ENCODE results near the gene PER2.
"Not testable (repeated sequence)": the region's sequence is repeated elsewhere in the genome, so short reads cannot be mapped to it uniquely, and the experiment has no call there.

Gene PER2, protein sequence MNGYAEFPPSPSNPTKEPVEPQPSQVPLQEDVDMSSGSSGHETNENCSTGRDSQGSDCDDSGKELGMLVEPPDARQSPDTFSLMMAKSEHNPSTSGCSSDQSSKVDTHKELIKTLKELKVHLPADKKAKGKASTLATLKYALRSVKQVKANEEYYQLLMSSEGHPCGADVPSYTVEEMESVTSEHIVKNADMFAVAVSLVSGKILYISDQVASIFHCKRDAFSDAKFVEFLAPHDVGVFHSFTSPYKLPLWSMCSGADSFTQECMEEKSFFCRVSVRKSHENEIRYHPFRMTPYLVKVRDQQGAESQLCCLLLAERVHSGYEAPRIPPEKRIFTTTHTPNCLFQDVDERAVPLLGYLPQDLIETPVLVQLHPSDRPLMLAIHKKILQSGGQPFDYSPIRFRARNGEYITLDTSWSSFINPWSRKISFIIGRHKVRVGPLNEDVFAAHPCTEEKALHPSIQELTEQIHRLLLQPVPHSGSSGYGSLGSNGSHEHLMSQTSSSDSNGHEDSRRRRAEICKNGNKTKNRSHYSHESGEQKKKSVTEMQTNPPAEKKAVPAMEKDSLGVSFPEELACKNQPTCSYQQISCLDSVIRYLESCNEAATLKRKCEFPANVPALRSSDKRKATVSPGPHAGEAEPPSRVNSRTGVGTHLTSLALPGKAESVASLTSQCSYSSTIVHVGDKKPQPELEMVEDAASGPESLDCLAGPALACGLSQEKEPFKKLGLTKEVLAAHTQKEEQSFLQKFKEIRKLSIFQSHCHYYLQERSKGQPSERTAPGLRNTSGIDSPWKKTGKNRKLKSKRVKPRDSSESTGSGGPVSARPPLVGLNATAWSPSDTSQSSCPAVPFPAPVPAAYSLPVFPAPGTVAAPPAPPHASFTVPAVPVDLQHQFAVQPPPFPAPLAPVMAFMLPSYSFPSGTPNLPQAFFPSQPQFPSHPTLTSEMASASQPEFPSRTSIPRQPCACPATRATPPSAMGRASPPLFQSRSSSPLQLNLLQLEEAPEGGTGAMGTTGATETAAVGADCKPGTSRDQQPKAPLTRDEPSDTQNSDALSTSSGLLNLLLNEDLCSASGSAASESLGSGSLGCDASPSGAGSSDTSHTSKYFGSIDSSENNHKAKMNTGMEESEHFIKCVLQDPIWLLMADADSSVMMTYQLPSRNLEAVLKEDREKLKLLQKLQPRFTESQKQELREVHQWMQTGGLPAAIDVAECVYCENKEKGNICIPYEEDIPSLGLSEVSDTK (N-terminal part only)
- 12.4 to 15.8 reads per million in 2 donors for total RNA-seq

DNA sequence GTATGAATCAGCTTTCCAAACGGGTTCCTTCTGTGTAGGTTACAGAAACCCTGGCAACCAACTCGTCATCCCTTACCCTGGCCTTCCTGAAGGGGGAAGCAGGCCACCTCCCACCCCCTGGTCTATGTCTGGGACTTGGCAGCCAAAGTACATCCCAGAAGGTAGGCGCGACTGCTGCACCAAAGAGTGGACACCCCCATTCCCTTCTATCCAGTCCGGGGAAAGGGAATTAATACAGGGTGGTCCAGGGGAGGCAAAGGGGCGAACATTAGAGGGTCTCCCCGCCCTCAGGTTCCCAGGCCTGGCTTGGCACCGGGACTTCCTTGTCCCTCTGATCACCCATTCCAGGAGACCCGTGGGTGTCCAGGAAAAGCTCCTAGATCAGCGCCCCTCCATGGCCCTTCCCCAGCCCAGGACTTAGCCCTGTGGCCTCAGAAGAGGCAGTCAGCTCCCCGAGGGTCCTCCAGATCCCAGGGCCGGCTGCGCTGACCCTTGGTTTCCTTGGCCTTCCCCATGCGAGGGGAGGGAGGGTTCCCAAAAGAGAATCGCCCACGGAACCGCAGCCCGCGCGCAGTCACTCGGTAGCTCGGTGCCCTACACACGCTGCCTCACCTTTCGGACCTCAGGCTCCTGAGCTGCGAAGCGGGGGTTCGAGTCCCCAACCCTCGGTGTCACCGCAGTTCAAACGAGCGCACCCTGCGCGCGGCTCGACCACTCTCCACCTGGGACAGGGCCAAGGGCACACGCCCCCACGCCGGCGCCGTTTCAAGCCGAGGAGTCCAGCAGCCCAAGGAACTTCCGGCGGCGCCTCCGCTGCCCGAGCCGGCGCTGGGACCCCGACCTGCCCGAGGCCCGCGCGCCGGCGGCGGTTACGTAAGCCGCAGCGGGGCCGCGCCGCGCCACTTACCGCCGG is at the start of gene PER2:
Gene PER2, minus strand, starts transcription at position 874 of the 913 bp plus-strand sequence. CDS start 10,674 bp downstream, outside the sequence.
- DNase-seq: no peak

- no peak for DNase-seq
These were observed 49.4 kb upstream of the PER2 start for GRCh38 chr2:238337846-238338245.

- DNase-seq: no peak
These were observed 48.5 kb upstream of the PER2 start for GRCh38 chr2:238336793-238337444.

- DNase-seq: no peak
These were observed 47.7 kb upstream of the PER2 start for GRCh38 chr2:238336151-238336550.

- not testable (repeated sequence) for DNase-seq
These were observed 47.2 kb upstream of the PER2 start for GRCh38 chr2:238335591-238335990.

- no peak for DNase-seq
These were observed 46.5 kb upstream of the PER2 start for GRCh38 chr2:238334885-238335284.

DNA sequence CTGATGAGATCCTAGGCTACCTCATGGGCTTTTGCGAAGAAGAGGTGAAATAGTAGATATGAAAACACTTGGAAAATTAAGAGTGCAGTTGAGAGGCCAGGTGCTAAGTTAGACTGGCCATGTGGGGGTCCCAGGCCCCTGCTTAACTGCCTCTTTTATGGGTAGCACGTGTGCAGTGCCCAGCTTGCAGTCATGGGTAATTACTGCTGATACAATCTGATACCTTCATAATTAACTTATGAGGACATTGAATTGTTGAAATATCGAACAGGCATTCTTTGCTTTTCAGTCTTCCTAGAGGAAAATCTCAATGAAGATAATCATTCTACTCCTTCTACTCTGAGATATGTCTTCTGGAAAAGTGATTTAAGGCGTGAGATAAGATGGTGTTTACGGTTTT is 43.5 kb upstream of the PER2 start:
- DNase-seq: no peak

GRCh38 chr2:238330391-238330790 is 42.0 kb upstream of the PER2 start:
- no peak for DNase-seq

DNA sequence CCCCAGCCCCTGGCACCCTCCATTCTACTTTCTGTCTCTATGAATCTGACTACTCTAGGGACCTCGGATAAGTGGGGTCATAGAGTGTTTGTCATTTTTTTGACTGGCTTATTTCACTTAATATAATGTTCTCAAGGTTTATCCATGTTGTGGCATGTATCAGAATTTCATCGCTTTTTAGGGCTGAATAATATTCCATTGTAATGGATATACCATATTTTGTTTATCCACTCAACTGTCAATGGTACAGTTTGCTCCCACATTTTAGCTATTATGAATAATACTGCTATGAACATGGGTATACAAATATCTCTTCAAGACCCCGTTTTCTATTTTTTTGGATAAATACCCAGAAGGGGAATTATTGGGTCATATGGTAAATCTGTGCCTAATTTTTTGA is 39.3 kb upstream of the PER2 start:
- no peak for DNase-seq

- DNase-seq: no peak
These were observed 38.5 kb upstream of the PER2 start for GRCh38 chr2:238326801-238327365.

- no peak for DNase-seq
These were observed 37.3 kb upstream of the PER2 start for GRCh38 chr2:238325694-238326093.

DNA sequence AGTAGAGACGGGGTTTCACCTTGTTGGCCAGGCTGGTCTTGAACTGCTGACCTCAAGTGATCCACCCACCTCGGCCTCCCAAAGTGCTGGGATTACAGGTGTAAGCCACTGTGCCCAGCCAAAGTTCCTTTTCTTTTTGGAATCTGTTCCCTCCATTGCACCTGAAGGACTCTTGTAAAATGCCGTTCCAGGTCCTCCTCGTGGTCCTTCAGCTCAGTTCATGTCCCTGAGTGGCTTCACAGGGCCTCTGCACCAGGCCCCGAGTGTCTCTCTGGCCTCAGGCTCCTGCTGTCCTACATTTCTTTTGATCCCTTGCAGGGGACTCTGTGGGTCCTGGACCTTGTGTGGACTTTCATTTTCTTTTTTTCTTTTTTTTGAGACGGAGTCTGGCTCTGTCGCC is 35.8 kb upstream of the PER2 start:
- not testable (repeated sequence) for DNase-seq

- no peak for DNase-seq
These were observed 33.6 kb upstream of the PER2 start for GRCh38 chr2:238322001-238322411.

DNA sequence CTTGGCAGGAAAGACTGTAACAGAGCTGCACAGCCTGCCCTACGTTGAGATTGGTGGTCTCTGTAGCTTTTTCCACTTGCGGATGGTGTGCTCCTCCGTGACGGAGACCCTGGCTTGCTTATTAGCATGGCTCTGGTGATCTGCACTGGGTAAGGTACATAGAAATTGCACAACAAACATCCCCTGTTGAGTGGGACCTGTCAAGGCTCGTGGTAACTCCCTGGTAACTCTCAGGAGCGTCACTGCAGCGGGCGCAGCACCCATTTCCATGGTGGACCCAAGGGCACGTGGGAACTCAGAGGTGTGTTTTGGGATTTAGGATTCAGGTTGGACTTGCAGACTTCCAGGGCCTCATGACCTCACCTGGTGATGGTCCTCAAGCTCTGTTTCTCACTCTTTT is 33.1 kb upstream of the PER2 start:
- no peak for DNase-seq

DNA sequence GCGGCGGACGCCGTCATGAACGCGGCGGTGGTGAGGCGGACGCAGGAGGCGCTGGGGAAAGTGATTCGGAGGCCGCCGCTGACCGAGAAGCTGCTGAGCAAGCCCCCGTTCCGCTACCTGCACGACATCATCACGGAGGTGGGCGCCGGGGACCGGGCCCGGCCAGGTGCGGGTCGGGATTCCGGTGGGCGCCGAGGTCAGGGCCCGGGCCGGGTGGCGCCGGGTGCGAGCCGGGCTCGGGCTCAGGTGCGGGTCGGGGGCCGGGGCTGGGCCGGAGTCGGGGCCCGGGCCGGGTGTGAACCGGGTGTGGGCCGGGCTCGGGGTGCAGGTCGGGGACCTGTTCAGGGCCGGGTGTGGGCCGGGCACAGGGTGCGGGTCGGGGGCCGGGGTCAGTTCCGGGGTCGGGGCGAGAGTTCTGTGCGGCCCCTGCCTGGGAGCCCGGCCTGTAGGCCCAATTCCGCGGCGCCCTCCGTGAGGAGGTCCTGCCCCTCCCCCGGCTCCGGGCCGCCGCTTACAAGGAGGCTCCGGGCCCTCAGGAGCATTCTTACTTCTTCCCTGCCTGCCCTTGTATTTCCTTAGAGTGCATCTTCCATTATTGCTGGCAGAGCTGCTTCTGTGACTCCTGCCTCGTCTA is 32.4 kb upstream of the PER2 start:
- DNase-seq: peak; percentile 21

- DNase-seq: peak; percentile 83
These were observed 31.8 kb upstream of the PER2 start, which contains the start of gene TRAF3IP1 for GRCh38 chr2:238320246-238320647. TRAF3IP1 (plus strand) TSS chr2:238320518; CDS start chr2:238320663, 145 bp downstream.

DNA sequence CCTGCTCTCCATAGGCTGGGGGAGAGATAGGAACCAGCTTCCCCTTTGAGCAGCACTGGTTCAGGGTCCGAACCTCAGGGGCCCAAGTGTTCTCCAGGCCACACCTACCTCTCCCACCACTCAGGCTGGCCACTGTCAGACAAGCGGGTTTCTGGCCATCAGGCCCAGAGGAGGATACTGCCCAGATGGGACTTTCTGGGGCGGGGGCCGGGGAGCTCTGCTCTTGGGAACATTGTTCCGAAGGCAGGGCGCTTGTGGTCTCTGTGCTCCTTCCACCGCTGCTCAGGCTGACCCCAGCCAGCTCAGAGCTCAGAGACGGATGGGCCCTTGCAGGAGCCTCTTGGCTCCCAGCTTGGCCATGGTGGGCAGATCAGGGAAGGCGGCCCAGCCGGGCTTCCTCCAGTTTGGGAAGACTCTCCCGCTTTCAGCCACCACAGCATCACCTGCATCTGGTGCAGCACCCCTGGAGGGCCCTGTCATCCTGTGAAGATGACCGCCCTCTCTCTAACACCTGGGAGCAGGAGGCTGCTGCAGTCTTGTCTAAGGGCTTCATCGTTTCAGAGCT is 26.7 kb upstream of the PER2 start:
- no peak for DNase-seq

- DNase-seq: no peak
These were observed 26.2 kb upstream of the PER2 start for GRCh38 chr2:238314576-238314975.

GRCh38 chr2:238313991-238314350 is 25.6 kb upstream of the PER2 start:
- no peak for DNase-seq
